HEK293 (cell line): ENCODE data around the gene SCN10A.

ENCODE experiments used
- CTCF ChIP-seq: fragments of 450-650 bp; formaldehyde crosslinking; IDR thresholded peaks from 2 replicates; pipeline ENCODE4 v1.5.1; 2016; ENCODE audit warnings: missing biosample characterization, missing genetic modification characterization
- ZNF521 ChIP-seq: fragments of 450-650 bp; formaldehyde crosslinking; IDR thresholded peaks from 2 replicates; pipeline ENCODE4 v1.5.1; 2017; ENCODE audit warnings: missing biosample characterization, mild to moderate bottlenecking, missing genetic modification characterization
- ZNF561 ChIP-seq: fragments of 450-650 bp; IDR thresholded peaks from 2 replicates; pipeline ENCODE4 v1.5.1; 2018; ENCODE audit warnings: missing biosample characterization, missing genetic modification characterization, borderline replicate concordance
- ZNF610 ChIP-seq: fragments of 450-650 bp; formaldehyde crosslinking; IDR thresholded peaks from 2 replicates; pipeline ENCODE4 v1.5.1; 2016; ENCODE audit warnings: missing biosample characterization, missing genetic modification characterization, borderline replicate concordance
- ZNF670 ChIP-seq: fragments of 450-650 bp; formaldehyde crosslinking; IDR thresholded peaks from 2 replicates; pipeline ENCODE4 v1.5.1; 2016; ENCODE audit warnings: missing biosample characterization, missing genetic modification characterization, low read depth

GRCh38 chr3:38842266-38842965, 26.4 kb upstream of the SCN10A start:
- no peak for TF ChIP-seq ZNF561 (tag by site-specific recombination)
- TF ChIP-seq CTCF (tag by site-specific recombination) = no peak
- no peak for TF ChIP-seq ZNF521 (tag by site-specific recombination)
- TF ChIP-seq ZNF610 (tag by site-specific recombination) = no peak
- TF ChIP-seq ZNF670 (tag by site-specific recombination) = no peak
